ENCODE data around the gene CREBZF. TPM values are rescaled to one million over a fixed set of nuclear protein-coding genes. Genes with fewer than 3 reads are reported as not detected.

CREBZF gene
- total and polyA plus RNA-seq, 9 of the 15 experiments (the other 6 are each of a cell fraction or from before 2014, with no cell fraction given): 7.2 to 70.2 (median 40.5) TPM

DNA sequence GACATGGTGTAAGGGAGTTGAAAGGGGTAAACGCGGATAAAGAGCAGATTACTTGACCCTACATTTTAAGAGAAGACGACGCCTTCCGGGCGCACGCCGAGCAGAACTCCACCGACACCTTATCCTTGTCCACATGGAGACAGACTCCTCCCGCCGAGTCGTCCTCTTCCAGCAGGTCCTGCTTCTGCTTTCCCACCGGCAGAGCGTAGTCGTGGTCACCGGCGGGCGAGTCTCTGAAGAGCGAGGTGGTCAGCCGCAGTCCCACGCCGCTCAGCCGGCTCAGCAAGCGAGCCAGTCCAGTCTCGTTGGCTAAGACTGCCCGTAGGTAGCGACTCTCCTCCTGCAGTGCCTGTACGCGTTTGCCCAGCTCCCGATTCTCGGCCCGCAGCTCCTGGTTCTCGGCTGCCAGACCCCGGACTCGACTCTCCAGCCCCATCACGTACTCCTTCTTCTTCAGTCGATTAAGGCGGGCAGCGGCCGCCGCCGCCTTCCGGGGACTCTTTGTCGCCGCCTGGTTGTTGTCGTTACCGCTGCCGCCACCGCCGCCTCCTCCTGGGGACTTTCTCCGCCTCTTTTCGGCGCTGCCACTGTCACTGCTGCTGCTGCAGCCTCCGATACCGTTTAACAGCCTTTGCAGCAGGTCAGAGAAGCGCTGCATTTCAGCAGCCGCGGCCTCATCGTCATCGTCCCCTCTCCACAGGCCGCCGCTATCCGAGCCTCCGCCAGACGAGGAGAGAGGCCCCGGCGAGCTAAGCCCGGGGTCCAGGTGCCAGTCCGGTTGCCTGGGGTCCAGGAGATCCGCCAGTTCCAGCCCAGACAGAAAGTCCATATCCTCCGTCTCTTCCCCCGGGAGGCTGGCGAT lies 945 bp downstream of the CREBZF start (continued):
- TF ChIP-seq YY1 (IDR thresholded peaks at IDR 0.05; ENCODE audit: borderline replicate concordance in 1 of 3, control insufficient read depth in 1 of 3, extremely low read depth in 1 of 3, insufficient read depth in 3 of 3, insufficient read length in 1 of 3, insufficient replicate concordance in 2 of 3, low read depth in 1 of 3, low read length in 2 of 3): peak in 2 of 3 experiments; percentile 17 to 26
- TF ChIP-seq MCM5 (IDR thresholded peaks at IDR 0.05; ENCODE audit: low read depth): no peak
- no peak for TF ChIP-seq ZNF146 (CRISPR knock-in tag; IDR thresholded peaks at IDR 0.05; ENCODE audit: unreplicated experiment)
- TF ChIP-seq, protein P1, sequence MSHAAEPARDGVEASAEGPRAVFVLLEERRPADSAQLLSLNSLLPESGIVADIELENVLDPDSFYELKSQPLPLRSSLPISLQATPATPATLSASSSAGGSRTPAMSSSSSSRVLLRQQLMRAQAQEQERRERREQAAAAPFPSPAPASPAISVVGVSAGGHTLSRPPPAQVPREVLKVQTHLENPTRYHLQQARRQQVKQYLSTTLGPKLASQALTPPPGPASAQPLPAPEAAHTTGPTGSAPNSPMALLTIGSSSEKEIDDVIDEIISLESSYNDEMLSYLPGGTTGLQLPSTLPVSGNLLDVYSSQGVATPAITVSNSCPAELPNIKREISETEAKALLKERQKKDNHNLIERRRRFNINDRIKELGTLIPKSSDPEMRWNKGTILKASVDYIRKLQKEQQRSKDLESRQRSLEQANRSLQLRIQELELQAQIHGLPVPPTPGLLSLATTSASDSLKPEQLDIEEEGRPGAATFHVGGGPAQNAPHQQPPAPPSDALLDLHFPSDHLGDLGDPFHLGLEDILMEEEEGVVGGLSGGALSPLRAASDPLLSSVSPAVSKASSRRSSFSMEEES (CRISPR knock-in tag; IDR thresholded peaks at IDR 0.05): no peak
- TF ChIP-seq, protein P2, sequence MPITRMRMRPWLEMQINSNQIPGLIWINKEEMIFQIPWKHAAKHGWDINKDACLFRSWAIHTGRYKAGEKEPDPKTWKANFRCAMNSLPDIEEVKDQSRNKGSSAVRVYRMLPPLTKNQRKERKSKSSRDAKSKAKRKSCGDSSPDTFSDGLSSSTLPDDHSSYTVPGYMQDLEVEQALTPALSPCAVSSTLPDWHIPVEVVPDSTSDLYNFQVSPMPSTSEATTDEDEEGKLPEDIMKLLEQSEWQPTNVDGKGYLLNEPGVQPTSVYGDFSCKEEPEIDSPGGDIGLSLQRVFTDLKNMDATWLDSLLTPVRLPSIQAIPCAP (CRISPR knock-in tag; IDR thresholded peaks at IDR 0.05; ENCODE audit: borderline replicate concordance): no peak
- TF ChIP-seq GABPA (tag; conservative IDR thresholded peaks at IDR 0.05; ENCODE audit: low read depth): no peak
- TF ChIP-seq, protein P3, sequence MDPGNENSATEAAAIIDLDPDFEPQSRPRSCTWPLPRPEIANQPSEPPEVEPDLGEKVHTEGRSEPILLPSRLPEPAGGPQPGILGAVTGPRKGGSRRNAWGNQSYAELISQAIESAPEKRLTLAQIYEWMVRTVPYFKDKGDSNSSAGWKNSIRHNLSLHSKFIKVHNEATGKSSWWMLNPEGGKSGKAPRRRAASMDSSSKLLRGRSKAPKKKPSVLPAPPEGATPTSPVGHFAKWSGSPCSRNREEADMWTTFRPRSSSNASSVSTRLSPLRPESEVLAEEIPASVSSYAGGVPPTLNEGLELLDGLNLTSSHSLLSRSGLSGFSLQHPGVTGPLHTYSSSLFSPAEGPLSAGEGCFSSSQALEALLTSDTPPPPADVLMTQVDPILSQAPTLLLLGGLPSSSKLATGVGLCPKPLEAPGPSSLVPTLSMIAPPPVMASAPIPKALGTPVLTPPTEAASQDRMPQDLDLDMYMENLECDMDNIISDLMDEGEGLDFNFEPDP (CRISPR knock-in tag; IDR thresholded peaks at IDR 0.05): no peak
- TF ChIP-seq ZNF232 (CRISPR knock-in tag; IDR thresholded peaks at IDR 0.05): peak; percentile 50; the same call in 1 of the 2 replicates
- no peak for TF ChIP-seq ZNF311 (CRISPR knock-in tag; IDR thresholded peaks at IDR 0.05)
- no peak for TF ChIP-seq ZNF12 (CRISPR knock-in tag; IDR thresholded peaks at IDR 0.05)
- TF ChIP-seq SAP30 (IDR thresholded peaks at IDR 0.05; ENCODE audit: borderline replicate concordance, insufficient read depth, low read depth, low read length, poor library complexity, severe bottlenecking): peak; percentile 25
- TF ChIP-seq ZNF174 (CRISPR knock-in tag; IDR thresholded peaks at IDR 0.05): no peak
- TF ChIP-seq PHF21A (IDR thresholded peaks at IDR 0.05; ENCODE audit: borderline replicate concordance, low read depth): no peak
- TF ChIP-seq NFXL1 (CRISPR knock-in tag; IDR thresholded peaks at IDR 0.05): no peak
- TF ChIP-seq, protein P4, sequence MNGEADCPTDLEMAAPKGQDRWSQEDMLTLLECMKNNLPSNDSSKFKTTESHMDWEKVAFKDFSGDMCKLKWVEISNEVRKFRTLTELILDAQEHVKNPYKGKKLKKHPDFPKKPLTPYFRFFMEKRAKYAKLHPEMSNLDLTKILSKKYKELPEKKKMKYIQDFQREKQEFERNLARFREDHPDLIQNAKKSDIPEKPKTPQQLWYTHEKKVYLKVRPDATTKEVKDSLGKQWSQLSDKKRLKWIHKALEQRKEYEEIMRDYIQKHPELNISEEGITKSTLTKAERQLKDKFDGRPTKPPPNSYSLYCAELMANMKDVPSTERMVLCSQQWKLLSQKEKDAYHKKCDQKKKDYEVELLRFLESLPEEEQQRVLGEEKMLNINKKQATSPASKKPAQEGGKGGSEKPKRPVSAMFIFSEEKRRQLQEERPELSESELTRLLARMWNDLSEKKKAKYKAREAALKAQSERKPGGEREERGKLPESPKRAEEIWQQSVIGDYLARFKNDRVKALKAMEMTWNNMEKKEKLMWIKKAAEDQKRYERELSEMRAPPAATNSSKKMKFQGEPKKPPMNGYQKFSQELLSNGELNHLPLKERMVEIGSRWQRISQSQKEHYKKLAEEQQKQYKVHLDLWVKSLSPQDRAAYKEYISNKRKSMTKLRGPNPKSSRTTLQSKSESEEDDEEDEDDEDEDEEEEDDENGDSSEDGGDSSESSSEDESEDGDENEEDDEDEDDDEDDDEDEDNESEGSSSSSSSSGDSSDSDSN (IDR thresholded peaks at IDR 0.05; ENCODE audit: borderline replicate concordance in 1 of 2, low read depth in 2 of 2, low read length in 2 of 2): peak; percentile 53 to 87; a peak in 3 of 4 replicates
- no peak for TF ChIP-seq EP300 (IDR thresholded peaks at IDR 0.05; ENCODE audit: low read length)
- peak; percentile 40; the same call in 1 of the 2 replicates for TF ChIP-seq RB1 (IDR thresholded peaks at IDR 0.05; ENCODE audit: low read depth)

Data from K562 (cell line).